GM19468 (cell line): ENCODE measurements around the gene NKD2.
"Not testable (repeated sequence)": the region's sequence is repeated elsewhere in the genome, so short reads cannot be mapped to it uniquely, and the experiment has no call there.

ENCODE experiments used
- ATAC-seq: cut with Tn5 transposase; IDR thresholded peaks from one replicate; pipeline ENCODE4 v1.9.1; 2021; ENCODE audit warnings: mild to moderate bottlenecking, moderate library complexity, moderate number of reproducible peaks; ENCODE audit not compliant: unreplicated experiment; ENCODE audit errors: extremely low read depth

The NKD2 gene

DNA sequence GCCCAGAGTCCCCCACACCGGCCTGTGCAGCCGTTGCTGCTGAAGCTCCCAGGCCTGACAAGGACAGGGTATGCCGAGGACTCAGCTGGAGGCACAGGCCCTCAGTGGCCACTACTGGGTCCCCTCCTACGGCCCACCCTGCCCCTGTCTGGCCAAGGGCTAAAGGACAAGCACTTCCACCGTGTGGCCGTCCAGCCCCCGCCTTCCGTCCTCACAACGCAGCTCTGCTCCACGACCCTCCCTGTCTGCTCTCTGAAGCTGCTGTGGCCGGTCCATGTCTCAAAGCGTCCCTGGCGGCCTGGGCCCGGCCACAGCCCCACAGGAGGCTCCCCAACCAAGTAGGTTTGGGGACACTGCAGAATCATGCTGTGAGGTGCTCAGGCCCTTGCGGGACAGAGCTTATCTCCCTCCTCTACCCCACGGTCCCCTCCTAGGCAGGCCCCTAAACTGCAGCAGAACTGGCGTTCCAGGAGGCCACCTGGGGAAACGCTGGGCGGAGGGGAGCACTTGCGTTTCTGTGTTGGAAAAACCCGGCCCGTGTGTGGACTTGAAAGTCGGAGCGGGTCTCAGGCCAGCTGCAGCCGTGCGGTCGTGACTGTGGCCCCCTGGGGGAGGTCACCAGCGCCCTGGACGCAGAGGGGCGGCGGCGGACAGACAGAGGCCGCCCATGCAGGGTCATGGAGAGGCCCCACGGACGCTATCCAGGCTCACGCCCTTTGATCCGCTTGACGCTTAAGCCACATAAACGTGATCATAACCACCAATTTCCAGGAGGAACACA is 45.6 kb downstream of the NKD2 start:
- ATAC-seq, result no peak

DNA sequence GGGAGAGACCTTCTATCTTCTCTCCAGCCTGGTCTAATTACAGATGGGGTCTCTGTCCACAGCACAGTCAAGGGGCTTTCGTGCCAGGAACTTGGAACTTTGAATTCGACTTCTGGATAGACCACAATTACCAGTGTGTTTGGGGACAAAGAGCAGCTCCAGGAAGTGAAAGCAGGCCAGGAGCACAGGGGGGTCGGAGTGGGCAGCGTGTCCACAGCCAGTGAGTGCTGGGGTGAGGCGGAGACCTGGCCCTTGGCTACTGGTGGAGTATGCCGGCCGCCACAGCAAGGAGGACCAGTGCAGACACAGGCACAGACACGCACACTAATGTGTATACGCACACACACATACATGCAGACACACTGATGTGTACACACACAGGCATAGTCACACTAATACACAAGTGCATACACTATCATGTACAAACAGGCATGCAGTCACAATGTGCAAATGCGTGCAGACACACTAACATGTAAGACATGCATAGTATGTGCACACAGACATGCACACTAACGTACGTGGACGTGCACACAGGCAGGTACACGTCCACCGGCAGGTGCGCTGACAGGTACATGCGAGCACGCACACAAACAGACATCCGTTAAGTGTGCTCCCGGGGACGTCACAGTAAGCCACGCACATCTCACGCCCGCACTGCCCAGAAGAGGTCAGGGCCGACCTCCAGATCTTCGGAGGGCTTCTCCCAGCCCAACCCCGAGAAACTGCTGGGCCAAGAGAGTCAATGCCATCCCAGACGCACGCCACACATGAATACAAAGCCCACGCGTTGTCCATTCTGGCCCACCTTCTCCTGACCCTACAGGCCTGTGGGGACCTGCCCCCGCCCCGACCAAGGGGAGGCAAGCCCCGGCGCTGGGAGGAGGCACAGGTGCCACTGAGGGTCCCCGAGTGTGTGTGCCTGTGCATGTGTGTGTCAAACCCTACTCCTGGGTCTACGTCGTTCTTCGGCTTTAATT is 46.5 kb downstream of the NKD2 start:
- no peak for ATAC-seq

DNA sequence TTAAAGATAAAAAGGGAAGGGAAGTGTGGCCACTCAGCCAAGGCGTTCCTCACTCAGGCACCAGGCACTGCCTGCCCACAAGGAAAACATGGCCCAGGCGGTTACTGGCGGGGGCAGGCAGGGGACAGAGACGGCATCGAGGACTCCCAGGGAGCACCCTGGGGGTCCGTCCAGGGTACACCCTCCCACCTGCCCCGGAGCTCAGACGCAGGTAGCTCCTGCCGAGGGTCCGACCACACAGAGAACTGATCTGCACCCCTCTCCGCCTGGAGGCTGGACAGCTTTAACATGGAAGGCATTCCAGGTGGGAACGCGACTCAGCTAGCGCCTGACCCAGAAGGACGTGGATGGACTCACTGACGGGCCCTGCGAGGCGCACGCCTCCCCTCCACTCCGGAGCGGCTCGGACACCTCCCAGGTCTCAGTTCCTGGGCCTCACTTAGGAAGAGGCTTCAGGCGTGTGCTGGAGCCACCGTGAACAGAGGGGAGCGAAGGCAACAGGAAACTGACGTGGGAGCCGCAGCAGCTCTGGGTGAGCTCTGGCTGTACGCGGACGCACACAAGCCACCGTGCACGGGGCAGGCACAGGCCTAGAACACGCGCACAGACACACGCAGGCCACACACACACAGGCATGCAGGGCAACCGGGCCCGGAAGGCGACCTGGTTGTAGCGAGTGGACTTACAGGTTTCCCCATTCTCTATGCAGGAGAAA is 47.5 kb downstream of the NKD2 start:
- ATAC-seq, result no peak

DNA sequence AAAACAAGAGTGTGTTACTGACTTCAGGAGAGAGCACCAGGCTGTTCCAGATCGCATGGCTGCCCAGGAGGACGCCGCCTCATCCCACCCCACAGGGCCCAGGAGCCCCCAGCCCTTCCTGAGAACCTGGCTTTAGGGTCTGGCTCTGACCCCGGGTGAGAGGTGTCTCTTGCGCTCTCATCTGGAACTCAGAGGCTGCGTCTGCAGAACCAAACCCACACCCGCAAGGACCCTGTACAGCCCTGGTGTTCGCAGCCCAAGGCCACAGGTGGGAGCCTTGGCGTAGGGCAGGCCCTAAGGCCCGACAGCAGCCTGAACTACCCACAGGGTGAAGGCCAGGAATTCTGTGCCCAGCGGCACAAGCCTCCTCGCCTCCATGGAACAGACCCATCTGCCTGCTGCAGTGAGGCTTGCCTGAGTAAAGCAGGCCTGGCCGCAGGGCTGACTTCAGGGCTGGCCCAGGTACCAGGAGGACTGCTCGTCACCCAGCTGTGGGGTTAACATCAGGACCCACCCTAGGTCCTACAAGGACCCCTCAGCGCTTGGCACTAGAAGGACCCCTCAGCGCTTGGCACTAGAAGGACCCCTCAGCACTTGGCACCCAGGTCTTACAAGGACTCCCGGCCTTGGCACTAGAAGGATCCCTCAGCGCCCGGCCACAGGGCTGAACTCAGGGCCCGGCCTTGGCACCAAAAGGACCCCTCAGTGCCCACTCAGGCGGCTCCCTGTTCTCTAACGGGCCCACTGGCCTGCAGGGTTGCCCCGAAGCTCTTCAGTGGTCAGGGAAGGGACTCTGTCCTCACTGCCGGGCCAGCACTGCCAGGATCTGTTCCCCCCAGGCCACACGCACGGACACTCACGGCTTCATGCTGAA is 48.2 kb downstream of the NKD2 start:
- ATAC-seq, result no peak

DNA sequence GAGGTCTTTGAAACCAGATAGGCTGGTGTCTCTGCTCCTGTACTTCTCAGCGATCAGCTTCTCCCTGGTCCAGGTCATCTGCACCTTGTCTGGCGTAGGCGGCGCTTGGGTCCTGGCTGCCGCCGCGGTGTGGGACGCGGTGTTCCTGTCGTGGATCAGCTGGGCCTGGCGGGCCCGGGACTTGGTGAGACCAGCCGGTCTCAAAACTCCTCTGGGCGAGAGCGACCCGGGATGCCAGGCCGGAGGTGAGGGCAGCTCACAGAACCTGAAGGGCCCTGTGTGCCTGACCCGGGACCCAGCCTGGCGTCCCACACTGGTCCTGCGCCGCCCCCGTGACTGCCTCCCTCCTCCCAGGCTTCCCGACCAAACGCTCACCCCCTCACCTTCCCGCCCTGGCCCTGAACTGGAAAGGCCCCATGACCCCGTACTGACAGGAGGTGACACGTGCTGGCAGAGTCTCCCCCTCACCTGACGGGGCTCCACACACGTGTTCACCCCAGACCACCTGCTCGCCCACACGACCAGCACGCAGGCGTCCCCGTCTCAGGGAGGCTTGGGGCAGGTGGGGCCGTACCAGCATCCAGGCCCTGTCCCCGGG is 49.0 kb downstream of the NKD2 start:
- ATAC-seq, result no peak

DNA sequence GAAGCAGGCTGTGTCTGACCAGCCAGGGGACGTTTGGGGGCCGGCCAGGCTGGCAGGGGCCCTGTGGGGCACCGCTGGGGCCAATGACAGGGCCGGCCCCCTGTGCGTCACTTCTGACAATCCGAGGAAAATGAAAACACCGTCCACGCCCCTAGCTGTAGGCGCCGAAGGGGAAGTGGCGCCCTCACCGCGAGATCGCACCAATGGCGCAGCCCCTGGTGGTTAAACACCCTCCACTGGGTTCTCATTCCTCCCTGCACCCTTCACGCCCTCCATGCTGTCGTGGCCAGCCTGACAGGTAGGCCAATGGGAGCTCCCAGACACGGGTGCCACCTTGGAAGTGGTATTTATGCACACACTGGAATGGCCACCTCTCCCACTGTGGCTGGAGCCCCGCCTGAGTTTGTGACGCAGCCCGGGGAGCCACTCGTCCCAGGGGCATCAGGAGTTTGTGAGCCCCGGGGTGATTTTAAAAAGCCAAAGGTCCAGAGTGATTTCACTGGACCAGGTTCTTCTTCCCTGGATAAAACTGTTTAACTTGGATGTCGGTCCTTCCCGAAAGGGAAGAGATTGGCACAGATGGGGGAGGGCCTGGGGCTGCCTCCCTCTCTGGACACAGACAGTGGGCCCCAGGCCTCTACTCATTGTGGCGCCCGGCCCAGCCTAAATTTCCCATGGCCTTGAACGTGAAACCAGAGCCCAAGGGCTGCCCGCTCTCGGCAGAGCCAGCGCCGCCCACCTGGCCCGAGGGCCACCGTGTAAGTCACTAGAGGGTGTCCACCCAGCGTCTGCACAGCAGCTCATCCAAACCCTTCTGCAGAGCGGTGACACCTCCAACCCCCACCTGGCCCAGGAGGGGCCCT is 49.7 kb downstream of the NKD2 start:
- no peak for ATAC-seq

DNA sequence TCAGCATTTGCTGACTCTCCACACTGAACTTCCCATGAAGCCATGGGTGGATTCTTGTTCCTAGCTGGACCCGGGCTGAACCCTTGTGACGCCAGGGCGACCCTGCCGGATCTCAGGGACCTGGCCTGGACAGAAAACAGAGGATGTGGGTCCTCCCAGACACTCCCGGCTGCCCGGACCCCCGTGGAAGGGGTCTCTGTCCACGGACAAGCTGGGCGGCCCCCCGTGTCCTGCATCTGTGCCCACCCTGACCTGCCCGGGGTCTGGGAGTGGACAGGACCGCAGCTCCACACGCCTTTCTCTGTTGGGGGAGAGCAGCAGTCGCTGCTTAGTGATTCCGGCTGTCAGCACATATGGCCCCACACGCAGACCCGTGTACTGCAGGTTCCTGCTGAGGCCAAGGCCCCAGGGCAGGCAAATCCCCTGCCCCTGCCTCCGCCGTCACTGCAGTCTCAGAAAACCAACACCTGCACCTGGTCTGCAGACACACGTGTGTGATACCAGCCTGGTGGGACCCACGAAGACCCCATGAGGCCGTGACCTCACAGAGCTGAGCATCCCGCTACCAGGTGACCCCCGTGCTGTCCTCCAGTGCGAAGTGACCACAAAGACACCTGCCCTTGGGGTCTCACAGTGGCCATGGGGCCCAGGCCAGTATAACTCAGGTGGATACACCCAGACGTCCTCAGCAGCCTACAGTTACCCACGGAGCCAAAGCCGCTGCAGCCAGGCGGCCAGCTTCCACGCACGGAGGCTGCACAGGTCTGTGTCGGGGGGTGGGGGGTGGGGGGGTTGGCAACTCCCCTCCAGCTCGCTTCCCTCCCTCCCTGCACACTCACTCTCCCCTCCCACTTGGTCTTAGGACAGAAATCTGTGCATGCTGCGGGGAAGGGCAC is 50.6 kb downstream of the NKD2 start:
- no peak for ATAC-seq

DNA sequence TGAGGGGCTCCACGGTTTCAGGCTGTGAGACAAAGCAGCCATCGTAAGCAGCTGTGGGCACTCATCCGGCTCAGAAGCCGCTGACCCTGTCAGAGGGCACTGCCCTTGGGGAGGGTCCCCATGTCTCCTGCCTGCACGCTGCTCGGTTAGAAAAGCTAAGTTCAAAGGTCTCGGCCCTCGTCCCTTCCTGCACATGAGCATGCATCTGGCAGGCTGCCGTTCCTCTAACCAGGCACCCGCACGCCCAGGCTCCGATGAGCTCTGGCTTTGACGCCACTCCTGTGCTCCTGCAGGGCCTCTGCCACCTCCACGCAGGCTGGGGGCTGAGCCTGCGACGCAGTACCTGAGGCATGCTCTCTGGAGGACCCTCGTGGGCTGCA is 51.3 kb downstream of the NKD2 start:
- no peak for ATAC-seq

DNA sequence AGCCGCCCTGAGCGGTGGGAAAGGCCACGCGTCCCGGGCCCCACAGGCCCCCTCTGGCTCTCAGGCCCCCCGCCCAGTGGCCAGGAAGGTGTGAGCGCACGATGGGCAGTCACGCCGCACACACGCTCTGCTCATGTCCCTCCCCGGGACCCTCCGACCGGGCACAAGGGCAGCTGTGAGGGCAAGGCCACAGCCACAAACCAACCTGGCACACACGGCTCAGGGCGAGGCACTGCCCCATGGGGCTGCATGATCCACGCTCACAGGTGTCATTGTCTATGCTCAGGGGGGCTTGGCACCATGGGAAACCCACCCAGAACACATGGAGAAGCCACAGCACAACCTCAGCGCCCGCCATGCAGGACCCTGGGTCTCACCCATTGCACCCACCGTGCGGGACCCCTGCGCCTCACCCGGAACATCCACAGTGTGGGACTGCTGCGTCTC is 52.0 kb downstream of the NKD2 start:
- ATAC-seq, result no peak

DNA sequence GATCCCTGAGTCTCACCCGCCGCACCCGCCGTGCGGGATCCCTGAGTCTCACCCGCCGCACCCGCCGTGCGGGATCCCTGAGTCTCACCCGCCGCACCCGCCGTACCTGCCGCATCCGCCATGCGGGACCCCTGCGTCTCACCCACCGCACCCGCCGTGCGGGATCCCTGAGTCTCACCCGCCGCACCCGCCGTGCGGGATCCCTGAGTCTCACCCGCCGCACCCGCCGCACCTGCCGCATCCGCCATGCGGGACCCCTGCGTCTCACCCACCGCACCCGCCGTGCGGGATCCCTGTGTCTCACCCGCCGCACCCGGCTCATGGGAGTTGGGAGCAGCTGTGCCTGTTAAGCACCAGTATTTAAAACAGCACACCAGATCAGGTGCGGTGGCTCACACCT is 52.7 kb downstream of the NKD2 start:
- not testable (repeated sequence) for ATAC-seq

DNA sequence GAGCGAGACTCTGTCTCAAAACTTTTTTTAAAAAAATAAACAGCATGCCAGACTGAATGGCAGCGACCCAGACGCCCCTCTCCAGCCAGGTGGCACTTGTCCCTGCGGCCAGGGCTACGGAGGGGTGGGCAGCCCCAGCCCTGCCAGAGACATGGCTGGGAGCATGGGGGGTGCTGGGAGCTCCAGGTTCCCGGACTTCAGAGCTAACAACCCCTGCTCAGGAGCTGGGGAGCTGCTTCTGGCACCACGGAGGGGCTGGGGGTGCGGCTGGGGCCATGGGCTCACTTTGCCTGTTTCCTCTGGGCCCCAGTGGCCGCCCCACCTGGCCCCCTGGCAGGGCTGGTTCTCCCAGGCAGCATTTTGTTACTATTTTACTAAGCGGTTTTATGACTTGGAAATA is 53.3 kb downstream of the NKD2 start:
- ATAC-seq, result no peak

DNA sequence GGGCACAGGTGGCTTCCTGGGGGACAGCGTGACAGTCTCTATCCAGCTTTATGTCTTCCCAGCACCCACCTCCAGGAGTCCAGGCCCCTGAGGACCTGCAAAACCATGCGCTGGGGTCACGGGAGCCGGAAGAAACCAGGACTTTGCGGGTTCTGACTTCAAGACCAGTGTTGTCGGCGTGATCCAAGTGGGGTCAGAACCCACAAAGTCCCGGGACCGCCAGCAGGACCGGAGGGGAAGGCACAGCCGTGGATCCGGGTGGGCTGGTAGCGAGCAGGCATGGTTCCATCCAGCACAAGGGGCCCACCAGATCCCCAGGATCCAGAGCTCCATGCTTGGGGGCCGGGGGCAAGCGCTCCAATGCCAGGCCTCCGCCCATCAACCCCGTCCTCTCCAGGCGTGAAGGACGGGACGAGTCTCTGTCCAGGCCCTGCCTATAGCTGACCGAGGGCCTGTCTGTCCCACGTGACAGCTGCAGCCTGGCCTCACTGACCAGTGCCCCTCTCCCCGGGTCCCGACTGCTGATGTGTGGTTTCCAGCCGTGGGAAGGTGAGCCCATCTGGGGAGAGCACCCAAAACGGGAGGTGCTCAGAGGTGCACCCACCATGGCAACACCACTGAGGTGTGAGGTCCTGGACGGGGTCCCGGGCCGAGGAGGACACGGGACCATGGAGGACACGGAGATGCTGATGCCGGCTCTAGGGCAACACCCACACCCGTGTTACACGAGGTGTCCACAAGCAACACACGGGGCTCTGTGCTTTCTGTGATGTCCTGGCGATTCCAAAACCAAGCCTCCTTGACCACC is 54.4 kb downstream of the NKD2 start:
- ATAC-seq, result no peak

DNA sequence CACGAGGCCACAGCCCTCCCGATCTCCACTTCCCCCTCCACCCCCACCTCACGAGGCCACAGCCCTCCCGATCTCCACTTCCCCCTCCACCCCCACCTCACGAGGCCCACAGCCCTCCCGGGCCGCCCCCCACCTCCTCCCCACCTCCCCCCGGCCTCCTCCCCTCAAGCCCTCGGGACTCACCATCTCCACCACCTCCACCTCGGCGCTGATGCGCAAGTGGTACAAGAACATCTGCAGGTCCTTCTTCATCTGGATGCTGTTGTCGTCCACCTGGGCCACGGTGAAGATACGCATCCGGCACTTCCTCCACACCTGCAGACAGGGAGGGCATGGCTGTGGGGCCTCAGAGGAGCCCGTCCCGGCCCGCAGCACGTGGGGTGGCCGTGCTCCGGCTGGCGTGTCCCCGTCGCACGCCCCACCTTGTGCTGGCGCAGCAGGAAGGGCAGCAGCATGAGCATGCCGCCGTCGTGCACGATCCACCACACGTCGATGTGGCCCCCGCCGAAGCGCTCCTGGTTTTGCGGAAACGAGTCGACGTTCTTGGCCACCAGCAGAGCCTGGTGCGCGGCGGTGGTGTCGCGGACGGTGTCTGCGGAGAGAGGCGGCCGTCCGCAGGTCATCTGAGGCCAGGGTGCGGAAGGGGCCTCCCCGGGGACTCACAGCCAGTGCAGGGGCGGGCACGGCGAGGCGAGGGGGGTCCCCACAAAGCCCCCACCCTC is 55.2 kb downstream of the NKD2 start:
- no peak for ATAC-seq

DNA sequence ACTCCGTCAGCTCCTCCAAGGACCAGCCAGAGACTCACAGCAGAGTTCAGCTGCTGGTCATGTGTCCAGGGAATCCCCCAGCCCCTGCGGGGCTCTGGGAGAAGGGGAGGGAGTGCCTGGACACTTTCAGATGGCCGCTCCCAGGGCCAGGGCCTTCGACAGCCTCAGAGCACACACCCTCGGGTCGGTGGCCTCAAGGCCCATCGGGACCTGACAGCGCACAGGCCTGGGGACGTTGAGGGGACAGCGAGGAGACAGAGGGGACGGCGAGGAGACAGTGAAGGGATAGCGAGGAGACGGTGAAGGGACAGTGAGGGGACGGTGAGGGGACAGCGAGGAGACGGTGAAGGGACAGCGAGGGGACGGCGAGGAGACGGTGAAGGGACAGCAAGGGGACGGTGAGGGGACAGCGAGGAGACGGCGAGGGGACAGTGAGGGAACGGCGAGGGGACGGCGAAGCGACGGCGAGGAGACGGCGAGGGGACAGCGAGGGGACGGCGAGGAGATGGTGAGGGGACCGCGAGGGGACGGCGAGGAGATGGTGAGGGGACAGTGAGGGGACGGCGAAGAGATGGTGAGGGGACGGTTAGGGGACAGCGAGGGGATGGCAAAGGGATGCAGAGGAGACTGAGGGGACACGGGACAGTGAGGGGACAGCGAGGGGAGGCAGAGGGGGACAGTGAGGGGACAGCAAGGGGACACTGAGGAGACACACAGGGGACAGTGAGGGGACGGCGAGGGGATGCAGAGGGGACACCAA is 56.0 kb downstream of the NKD2 start:
- ATAC-seq, result no peak

DNA sequence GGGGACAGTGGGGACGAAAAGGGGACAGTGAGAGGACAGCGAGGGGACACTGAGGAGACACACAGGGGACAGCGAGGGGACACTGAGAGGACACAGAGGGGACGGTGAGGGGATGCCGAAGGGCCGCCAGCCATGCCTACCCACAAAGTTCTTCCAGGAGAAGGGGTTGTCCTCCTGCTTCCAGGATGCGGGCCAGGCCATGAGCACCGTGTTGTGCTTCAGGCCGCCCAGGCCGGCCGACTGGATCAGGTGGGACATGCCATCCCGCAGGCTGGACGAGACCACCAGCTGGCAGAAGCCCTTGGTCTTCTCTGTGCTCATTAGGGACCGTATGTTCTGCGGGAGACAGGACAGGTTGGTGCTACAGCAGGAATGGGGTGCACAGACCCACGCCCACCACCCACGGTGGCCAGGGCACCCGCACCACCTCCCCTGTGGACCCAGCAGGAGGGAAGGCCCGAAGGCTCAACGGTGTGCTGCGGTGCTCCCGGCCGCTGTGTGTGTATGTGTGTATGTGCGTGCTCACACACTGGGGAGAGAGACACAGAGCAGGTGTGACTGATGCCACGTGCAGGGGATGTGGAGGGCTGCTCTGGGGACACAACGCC is 56.6 kb downstream of the NKD2 start:
- no peak for ATAC-seq
